GM18907 (cell line): ENCODE results near the gene PPP1R3D.
A peak's percentile ranks its signal among the peaks of the same experiment; 100 is the strongest.

Experiments used
- ATAC-seq: cut with Tn5 transposase; IDR thresholded peaks from one replicate; pipeline ENCODE4 v1.9.1; 2021; ENCODE audit warnings: mild to moderate bottlenecking, moderate library complexity; ENCODE audit not compliant: unreplicated experiment

Gene PPP1R3D

DNA sequence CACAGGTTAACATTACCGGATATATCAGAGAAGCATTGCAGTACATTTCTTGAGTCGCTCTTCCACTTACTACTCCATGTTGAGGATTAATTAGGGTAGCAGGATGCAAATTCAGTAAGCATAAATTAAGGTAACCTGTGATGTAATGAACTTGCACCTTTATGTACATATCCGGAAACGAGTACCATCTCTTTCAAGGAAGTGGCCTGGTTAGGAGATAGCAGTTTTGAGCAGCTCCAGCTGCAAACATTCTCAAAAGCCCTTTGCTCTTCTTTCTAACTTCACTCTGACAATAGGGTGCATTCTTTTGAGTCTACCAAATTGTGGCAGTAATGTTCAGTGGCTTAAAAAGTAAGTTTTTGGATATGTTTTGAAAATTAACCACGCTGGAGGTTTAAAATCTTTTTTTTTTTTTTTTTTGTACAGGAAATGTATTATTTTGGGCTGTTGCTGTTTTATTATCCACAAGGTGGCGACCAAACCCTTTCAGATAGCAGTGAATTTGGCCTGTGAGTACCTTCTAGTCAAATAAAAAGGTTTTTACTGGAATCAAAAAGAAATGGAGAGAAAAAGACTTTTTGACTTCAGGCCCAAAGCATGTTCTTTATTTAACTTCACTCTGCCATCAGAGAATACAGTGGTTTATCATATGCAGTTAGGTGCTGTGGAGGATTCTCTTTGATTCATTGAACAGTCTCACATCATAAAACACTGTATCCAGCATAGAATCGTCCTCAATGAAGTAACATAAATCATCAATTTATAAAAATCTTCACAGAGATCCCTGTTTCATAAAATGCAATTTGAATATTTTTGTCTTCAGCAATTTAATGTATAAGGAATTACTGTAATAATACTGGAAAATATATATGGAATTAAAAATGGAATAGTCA is 9.0 kb upstream of the PPP1R3D start:
- ATAC-seq = peak; percentile 64

DNA sequence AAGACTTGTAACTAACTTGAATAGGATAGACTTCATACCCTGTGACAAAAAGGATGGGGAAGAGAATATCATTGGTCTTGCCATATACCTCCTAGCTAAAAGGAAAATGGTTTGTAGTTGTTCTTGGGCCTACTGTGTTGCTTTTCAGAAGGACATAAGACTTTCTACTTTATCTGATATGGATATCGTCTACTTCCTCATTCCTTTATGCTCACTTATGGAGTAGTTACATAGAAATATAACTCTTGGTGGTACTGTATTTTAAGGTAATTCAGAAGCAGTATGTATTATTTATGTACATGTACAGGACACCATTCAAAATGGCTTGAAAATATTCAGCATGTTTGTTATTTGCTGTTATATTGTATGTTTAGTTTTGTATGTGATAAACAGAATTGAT is 8.1 kb upstream of the PPP1R3D start:
- ATAC-seq = no peak

DNA sequence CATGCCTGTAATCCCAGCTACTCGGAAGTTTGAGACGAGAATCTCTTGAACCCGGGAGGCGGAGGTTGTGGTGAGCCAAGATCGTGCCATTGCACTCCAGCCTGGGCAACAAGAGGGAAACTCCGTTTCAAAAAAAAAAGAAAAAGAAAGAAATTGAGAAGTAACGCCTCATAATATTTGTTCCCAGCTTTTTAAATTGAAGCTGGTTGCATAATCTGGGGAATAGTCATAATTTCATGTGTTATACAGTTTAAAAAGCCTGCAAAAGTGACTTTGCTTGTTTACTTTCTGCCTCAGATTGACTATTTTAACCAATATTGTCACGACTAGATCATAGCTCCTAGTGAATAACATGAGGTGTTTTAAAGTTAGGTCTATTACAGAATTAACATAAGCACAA is 7.3 kb upstream of the PPP1R3D start:
- ATAC-seq = no peak

DNA sequence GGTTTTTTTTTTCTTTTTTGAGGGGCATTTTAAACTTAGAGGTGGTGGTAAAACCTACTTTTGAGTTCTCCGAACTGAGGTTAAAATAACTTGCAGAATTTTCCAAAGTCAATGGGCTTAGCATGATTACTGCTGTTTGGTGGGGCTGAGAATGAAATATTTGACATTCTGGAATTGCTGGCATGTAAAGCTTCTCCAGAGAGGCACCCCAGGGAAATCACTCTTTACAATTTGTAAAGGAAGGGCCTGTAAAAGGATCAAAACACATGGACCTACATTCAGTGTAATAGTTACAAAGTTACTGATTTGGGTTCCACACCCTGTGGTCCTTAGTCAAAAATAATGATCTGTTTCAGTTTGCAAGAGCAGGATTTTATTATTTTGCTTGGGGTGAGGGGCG is 5.6 kb upstream of the PPP1R3D start:
- ATAC-seq = no peak

DNA sequence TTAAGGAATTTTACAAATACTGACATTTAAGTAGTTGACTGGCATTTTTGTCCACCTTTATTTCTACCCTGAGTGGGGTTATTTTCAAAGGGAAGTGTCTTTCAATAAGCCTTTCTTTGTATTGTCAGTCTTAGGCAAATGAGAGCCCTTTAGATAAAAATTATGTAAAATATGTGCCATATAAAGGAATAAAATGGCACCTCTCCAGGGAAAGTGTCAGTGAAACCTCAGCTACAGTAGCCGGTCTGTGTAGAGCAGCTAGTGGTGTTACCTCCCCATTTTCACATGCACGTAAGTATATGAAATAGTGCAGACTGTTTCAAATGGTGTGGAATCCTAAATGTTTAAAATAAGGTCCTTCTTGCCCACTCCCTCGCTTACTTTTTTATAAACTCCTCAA is 5.1 kb upstream of the PPP1R3D start:
- no peak for ATAC-seq

DNA sequence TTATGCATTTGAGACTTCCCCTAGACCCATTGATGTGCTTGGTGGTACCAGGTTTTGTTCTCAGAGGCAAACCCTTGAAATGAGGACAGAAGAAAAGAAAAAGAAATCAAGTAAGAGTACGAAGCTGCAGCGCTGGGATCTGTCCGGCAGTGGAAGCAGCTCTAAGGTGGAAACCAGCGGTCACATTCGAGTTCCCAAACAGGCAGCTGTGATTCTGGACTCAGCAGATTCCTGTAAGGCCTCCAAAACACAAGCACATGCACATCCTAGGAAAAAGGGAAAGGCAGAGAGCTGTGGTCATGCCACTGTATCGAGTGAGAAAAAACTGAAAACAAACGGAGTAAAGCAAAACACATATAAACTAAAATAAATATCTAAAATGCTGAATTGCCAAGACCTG is 4.6 kb upstream of the PPP1R3D start:
- no peak for ATAC-seq

DNA sequence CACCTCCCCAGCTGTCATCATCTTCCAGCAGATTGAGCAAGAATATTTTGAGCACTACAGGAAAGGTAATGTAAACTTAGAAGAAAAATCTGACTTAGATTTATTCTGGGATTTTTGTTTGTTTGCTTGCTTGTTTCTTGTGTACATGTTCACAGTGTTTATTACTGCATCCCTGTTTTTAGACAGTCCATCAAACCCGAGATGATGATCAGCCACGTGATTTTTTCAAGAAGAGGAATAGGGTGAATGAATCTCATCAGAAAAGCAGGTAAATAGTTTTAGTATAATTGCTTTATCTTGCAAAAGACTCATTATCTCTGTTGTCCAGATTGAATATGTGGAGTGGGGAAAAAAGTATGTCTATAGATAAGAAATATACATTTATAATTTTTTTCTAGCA is 2.1 kb upstream of the PPP1R3D start:
- no peak for ATAC-seq

DNA sequence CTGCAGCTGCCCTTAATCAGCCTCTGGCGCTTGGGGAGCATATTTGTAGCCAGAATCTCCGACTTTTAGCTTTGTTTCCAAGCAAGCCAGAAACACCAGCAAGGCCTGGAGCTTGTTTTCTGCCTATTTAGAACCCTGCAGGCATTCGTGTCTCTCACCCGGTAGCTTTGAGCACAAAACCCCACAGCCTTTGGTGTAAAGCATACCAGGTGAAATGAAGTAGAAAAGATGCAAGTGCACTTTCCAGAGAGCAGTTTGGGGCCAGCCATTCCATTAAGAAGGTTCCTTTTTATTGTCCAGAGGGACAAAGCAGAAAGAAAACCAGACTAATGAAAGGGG is 820 bp upstream of the PPP1R3D start:
- no peak for ATAC-seq

DNA sequence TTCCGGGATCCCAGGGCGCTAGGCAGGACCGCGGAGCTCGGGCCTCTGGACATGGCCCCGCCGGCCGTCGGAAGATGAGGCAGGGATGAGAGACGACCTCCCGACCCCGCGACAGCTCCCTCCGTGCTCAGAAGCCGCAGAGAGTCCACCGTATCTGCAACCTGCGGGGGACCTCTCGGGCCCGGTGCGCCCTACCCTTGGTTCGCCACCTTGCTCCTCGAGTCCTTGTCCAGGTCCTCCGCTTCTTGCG is 301 bp downstream of the PPP1R3D start:
- ATAC-seq = peak; percentile 45

DNA sequence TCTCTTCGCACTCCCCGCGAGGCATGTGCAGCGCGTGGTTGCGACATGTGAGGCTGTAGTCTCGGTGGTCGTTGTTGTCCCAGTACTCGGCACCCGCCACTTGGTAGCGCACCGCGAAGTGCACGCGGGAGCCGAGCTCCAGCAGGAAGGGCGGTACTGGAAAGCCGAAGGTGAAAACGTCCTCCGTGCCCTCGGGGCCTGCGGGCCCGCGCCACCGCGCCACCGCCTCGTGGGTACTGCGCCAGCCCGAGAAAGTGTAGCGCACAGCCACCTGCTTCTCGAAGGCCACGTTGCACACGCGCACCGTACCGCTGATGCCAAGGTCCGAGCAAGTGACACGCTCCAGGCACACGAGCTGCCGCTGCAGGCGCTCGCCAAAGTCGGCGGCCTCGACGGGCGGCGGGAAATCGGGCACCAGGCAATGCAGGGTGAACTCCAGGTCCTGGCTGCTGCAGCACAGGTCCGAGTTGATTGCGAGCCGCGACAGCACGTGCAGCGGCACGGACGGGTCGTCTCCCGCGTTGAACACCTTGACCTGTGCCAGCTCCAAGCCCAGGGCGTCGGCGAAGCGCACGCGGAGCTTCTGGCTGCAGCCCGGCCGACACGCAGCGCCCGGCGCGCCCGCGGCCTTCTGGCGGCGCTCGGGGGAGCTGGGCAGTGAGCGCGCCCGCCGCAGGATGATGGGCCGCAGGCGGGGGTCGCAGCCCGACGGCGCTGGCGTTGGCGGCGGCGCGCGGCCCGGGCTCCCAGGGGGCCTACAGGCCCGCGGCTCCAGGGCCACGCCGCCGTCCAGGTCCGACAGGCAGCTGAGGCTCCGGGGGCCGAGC is 840 bp downstream of the PPP1R3D start:
- ATAC-seq = no peak

DNA sequence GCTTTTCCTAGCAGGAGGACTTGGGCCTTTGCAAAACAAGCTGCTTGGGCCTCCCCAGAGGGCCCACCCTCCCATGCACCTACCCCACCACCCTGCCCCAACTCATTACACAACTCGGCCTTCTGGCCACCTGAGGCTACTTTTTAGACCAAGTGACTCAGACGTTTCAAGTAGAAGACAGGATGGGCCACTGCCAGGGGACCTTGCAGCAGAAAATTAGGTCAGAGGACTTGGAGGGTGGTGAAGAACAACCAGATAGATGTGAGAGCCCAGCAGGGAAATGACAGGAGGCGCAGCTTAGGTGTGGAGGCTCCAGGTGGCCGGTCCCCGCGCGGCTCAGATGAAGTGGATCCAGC is 1.4 kb downstream of the PPP1R3D start:
- ATAC-seq = no peak

DNA sequence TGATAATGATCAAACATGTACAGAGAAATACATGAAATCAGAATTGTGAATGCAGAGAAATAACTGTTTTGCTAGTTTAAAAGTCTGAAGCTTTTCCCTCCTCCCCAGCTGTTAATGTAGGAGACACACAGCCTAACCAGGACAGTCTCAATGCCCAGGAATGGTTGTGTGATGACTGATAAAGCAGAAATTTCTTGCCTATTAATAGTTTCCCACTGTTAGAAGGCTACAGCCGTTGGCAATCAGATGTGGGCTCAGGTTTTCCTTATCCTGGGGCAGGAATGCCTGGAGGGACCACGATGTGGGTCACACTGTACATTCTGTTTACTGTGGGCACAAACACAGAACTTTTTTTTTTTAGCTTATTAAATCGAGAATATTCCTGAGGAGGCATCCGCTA is 1.9 kb downstream of the PPP1R3D start:
- ATAC-seq = no peak

DNA sequence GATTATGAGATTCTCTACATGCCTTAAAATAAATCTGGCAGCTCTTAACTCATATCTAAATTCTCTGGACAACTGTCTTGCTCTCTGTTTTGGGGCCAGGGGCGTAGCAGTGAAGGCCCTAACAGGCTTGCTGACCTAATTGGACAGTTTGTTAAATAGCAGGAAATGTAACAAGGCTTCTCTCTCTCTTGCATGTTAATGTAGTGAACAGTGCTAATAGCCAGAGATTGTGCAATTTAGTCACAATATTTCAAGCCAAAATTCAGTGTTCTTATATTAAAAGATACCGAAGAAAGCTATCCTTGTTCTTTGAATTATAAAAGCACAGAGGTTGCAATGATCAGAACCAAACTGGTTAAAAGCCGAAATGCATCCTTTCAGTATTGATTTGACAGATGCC is 3.0 kb downstream of the PPP1R3D start:
- no peak for ATAC-seq

DNA sequence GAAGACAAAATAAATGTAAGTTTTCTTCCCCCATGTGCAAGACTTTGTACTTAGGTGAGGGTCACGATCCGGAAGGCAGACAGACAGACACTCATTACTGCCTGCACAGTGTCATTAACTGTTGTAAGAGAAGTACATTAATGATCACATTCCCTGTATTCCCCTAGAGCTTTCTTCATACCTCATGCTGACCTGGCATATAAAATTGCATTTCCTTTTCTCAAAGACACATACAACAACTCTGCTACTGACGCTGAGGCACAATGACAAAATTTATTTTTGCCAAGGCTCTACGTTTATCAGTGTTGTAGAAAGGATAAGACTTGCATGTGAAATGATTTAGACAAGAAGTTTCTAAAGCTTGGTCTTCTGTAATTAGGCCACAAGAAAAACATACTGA is 3.7 kb downstream of the PPP1R3D start:
- no peak for ATAC-seq

DNA sequence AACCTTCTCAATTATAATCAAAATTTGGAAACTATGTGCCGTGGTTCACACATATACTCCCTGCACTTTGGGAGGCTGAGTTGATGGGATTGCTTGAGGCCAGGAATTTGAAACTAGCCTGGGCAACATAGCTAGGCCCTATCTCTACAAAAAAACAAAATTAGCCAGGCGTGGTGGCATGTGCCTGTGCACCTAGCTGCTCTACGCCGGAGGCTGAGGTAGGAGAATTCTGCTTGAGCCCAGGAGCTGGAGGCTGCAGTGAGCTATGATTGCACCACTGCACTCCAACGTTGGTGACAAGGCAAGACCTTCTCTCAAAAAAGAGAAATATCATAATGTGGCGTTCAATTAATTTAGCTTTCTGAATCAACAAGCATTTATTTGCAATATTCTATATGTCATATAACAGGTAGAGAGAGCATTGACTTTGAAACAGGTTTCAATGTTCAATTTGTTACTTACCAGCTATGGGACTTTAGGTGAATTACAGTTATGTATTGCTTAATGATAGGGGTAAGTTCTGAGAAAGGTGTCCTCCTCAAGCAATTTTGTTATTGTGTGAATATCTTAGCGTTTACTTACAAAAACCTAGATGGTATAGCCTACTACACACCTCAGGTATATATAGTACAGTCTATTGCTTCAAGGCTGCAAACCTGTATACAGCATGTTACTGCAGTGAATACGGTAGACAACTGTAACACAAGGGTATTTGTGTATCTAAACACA is 4.5 kb downstream of the PPP1R3D start:
- no peak for ATAC-seq

DNA sequence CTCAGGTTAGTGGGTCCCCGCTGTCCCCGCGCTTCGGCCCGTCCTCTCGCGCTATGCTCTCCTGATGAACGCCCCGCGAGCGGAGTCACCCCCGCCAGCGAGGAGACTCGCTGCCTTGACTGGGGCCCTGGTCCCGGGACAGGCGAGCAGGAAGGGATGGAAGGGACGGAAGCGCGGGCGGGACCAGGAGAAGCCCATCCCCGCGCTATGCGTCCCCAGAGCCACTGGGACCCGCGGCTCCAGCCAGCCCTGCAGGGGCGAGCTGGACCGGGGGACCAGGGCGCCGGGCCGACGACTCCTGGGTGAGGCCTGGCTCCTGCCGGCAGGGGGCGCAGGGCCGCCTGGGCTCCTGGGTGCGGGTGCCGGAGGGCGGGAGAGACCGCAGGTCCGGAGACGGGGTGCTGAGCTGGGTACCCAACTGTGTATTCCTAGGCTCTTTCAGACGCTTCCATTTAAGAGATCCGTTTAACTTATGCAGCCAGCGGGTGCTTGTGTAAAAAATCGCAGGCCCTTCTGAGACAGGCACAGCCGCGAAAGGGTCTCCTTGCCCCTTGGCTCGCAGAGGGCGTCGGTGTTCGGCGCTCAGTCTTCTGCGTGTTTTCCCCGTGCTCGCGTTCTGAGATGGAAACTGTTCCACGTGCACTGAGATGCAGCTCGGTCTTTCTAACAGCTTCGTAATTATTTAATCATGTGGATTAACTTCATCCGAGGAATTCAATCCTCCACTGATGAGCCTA is 6.1 kb downstream of the PPP1R3D start:
- ATAC-seq = peak; percentile 83

DNA sequence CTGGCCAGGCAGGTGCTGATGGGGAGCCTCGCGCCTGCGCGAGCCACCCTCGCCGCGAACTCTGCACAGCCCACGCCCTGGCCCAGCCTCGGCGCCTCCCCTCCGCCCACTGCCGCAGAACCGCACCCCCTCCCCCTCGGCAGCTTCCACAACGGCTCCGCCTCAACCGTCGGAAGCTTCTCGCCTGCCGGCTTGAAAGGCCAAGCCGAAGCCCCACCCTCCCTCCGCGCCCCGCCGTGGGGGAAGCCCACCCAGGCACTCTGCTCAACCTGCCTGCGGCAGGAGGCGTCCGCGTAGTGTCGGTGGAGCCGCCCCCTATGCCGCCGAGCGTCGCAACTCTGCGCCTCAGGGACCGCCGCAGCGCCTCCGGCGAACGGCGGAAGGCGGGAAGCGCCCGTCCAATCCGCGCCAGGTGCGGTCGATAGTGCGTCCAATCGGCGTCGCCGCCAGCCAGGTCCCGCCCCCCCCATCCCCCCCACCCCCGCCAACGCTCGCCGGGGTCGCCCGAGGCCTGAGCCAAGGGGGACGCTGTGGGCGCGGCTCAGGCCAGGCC is 6.7 kb downstream of the PPP1R3D start, which contains the start of gene SYCP2:
SYCP2 (minus strand) TSS at position 342 of the 553 bp plus-strand sequence. CDS start 11,224 bp downstream, outside the sequence.
- ATAC-seq = peak; percentile 18

DNA sequence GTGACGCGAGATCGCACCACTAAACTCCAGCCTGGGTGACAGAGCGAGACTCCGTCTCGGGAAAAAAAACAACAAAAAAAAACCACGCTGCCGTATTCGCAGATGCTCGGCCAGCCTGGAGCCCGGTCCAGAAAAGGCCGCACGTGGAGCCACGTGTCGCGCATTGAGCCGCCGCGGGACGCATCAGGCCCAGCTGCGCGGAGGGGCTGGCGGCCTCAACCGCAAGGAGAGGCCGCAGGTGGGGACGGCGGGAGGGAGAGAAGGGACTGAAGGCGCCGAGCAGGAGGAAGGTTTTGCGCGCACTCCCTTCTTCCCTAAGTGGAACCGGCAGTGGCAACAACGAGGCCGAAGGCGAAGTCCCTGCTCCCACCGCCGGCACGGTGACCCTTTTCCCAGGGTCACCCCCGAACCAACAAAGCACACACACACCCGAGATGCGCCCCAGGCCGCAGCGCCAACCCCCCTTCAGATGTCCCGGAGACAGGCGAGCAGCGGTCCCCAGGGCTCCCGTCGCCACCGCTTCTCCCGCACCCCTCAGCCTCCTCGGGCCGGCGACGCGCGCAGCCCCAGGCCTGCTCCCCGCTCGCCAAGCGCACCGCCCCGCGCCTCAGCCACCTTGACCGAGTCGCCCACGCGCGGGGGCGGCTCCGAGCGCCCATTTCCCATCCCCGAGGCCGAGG is 7.3 kb downstream of the PPP1R3D start:
- no peak for ATAC-seq

DNA sequence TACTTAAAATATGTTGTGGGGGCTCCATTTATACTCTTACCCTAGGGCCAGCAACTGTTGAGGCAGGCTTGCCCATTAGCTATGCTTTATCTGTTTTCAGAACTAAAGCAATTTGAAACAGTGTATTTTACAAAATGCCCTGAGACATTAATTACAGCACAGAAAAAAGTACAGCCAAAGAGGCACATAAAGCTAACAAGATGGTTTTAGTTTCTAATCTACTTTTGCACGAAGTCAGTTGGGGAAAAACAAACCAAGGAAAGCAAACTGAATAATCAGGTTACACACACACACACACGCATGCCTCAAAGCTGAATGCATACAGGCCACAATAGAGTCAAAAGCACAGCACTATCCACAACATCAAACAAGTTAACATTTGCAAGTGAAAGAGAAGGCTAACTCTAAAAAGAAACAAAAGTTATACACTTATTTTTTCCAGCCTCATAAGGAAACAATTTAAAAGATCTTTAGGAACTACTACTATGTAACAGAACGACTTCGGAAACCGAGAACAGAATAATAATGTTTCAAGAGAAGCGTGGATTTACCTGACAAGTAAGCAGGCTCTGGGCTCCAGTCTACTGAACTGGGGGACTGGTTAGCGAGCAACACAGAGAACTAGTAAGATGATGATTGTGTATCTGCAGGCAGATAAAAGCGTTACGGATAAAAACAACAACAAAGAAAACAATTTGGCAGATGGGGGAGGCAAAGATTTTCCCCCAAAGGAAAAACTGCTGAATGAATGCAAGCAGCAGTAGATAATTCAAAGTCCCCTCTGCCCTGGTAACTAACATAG is 8.4 kb downstream of the PPP1R3D start:
- ATAC-seq = no peak
